Heart left ventricle (tissue), 13 donors: ENCODE data around the gene MYO18B.

Source experiments
- CTCF ChIP-seq, 12 donors: fragments of 200-600 bp; sonication (generic) in 4 of 12; IDR thresholded peaks; one replicate each; pipeline versions ENCODE4 v1.5.0 to v1.8.0; 2018 to 2022; ENCODE audit warnings: antibody characterized with exemption in 12 of 12, mild to moderate bottlenecking in 5 of 12
- POLR2A ChIP-seq, 2 donors: fragments of 450-650 bp; IDR thresholded peaks; one replicate each; pipeline ENCODE4 v1.6.1; 2017; ENCODE audit warnings: antibody characterized with exemption in 2 of 2, mild to moderate bottlenecking in 2 of 2, moderate library complexity in 2 of 2
- donor health status: ischemic (EF 13 %, LVEDD 7.1; RV severe dilation, severe dysfunction).
- donor health status: DM: no; HTN: yes; CAD: no.
- donor health status: DM: no; HTN: no; CAD: no.
- donor health status: ischemic (EF 25% LVEDD 6.9; RV normal size, moderate dysfunction).
- donor health status: ischemic (EF 25% LVEDD 5.7; RV mildly dilated, moderate dysfunction).
- donor health status: ischemic (EF 35%, LVEDD 5.7; RV mildly dilated, moderate dysfunction).
- donor health status: nonischemic (EF 11% LVEDD 7.7; RV severe dilation, severe dysfunction).
- donor health status: DM: yes; HTN: yes; CAD: no.
- donor health status: PGD.
- donor health status: ischemic (EF 29% LVEDD 5.4; RV normal size, mild dysfunction).
- donor health status: nonischemic (EF 23%, LVEDD 6.1; RV moderate dilation, normal function).

DNA sequence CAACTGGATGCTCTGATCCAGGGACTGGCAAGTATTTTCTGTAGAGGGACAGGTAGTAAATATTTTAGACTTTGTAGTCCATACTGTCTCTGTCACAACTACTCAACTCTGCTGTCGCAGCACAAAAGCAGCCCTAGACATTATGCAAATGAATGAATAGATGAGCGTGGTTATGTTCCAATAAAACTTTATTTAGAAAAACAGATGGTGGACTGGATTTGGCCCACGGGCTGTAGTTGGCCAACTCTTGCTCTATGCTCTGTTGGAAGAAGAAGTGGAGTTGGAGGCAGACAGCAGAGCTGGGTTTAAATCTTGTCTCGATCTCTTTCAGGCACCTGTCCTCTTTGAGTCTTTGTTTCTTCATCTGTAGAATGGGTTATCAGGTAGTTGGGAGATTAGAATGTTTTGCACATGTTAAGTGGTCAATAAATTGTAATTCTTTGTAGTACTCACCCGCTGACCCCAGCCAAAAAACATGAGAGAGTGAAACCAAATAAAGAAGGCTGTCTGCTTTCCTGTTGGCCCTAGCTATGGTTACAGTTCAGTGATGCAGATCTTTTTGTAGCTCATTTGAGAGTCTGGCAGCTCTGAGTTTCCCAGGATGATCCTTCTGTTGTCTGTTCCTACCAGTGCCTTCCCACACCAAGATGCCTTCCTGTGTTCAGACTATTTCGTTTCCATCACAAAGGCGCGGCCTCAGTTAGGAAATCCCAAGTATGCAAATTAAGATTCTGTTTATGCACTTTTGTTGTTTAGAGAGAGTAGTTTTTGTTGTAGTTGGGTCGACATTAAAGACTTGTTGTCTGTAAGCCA is 229.2 kb downstream of the MYO18B start:
- TF ChIP-seq CTCF (IDR thresholded peaks at IDR 0.05) (no peak), POLR2A (IDR thresholded peaks at IDR 0.05) (no peak)
